Testis (tissue), 2 donors: ENCODE results near the gene CPVL.

Source experiments
- POLR2A ChIP-seq: fragments of 450-650 bp; IDR thresholded peaks from one replicate; pipeline ENCODE4 v1.6.1; 2017; ENCODE audit warnings: antibody characterized with exemption, mild to moderate bottlenecking, moderate library complexity
- TF ChIP-seq, protein P1 (sequence below), 3 experiments: fragments of 450-650 bp in 2 of 3; fragments of 200-600 bp in 1 of 3; sonication (generic) in 1 of 3; IDR thresholded peaks; one replicate each; pipeline ENCODE4 v1.5.1; 2016 to 2019; ENCODE audit warnings: antibody characterized with exemption in 3 of 3, mild to moderate bottlenecking in 2 of 3, moderate library complexity in 1 of 3

DNA sequence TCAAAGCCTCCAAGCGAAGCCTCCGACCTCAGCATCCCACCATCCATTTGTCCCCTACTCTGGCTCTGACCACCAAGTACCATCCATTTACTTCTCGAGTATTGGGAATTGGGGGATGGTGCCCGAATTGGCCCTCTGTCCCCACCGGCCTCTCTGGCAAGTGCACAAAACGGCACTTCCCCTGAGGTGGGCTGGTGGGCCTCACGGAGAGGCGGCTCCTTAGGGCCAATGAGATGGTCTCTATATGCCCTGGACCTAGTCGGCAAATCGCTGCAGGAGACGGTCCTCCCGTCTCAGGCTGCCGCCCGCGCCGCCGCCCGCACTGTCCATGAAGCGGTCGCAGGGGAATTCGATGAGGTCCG is 191.0 kb downstream of the CPVL start:
- TF ChIP-seq, protein P1, sequence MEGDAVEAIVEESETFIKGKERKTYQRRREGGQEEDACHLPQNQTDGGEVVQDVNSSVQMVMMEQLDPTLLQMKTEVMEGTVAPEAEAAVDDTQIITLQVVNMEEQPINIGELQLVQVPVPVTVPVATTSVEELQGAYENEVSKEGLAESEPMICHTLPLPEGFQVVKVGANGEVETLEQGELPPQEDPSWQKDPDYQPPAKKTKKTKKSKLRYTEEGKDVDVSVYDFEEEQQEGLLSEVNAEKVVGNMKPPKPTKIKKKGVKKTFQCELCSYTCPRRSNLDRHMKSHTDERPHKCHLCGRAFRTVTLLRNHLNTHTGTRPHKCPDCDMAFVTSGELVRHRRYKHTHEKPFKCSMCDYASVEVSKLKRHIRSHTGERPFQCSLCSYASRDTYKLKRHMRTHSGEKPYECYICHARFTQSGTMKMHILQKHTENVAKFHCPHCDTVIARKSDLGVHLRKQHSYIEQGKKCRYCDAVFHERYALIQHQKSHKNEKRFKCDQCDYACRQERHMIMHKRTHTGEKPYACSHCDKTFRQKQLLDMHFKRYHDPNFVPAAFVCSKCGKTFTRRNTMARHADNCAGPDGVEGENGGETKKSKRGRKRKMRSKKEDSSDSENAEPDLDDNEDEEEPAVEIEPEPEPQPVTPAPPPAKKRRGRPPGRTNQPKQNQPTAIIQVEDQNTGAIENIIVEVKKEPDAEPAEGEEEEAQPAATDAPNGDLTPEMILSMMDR (IDR thresholded peaks at IDR 0.05): no peak
- TF ChIP-seq POLR2A: no peak
